GM12873 (cell line): ENCODE data around the gene SNX17.

Experiments used
- CTCF ChIP-seq: IDR thresholded peaks from 2 replicates; pipeline ENCODE4 v1.5.1; 2012; ENCODE audit warnings: low read depth, mild to moderate bottlenecking, moderate library complexity, low read length, control low read depth; ENCODE audit not compliant: insufficient read depth; ENCODE audit errors: missing control alignments

Gene SNX17

GRCh38 chr2:27409321-27410073 is 39.1 kb downstream of the SNX17 start, which contains the start of gene PPM1G:
TSS of gene PPM1G (minus strand) at chr2:27409591. CDS start at chr2:27409422, 169 bp downstream.
- no peak for TF ChIP-seq CTCF

GRCh38 chr2:27412419-27413152 is 42.2 kb downstream of the SNX17 start:
- no peak for TF ChIP-seq CTCF

GRCh38 chr2:27416151-27416550 is 45.7 kb downstream of the SNX17 start:
- TF ChIP-seq CTCF = no peak

GRCh38 chr2:27420996-27421395 is 50.6 kb downstream of the SNX17 start:
- TF ChIP-seq CTCF = no peak

GRCh38 chr2:27421660-27422250 is 51.3 kb downstream of the SNX17 start:
- TF ChIP-seq CTCF = no peak

- TF ChIP-seq CTCF = no peak
These were observed 52.5 kb downstream of the SNX17 start for GRCh38 chr2:27422958-27423357.
